HG02852 (cell line): ENCODE results near the gene RSAD1.

Source experiments
- ATAC-seq: cut with Tn5 transposase; IDR thresholded peaks from one replicate; pipeline ENCODE4 v1.9.1; 2021; ENCODE audit warnings: mild to moderate bottlenecking, moderate library complexity; ENCODE audit not compliant: unreplicated experiment

RSAD1 gene

GRCh38 chr17:50457621-50458020 is 21.0 kb upstream of the RSAD1 start:
- no peak for ATAC-seq

GRCh38 chr17:50458270-50458669 is 20.4 kb upstream of the RSAD1 start:
- no peak for ATAC-seq

DNA sequence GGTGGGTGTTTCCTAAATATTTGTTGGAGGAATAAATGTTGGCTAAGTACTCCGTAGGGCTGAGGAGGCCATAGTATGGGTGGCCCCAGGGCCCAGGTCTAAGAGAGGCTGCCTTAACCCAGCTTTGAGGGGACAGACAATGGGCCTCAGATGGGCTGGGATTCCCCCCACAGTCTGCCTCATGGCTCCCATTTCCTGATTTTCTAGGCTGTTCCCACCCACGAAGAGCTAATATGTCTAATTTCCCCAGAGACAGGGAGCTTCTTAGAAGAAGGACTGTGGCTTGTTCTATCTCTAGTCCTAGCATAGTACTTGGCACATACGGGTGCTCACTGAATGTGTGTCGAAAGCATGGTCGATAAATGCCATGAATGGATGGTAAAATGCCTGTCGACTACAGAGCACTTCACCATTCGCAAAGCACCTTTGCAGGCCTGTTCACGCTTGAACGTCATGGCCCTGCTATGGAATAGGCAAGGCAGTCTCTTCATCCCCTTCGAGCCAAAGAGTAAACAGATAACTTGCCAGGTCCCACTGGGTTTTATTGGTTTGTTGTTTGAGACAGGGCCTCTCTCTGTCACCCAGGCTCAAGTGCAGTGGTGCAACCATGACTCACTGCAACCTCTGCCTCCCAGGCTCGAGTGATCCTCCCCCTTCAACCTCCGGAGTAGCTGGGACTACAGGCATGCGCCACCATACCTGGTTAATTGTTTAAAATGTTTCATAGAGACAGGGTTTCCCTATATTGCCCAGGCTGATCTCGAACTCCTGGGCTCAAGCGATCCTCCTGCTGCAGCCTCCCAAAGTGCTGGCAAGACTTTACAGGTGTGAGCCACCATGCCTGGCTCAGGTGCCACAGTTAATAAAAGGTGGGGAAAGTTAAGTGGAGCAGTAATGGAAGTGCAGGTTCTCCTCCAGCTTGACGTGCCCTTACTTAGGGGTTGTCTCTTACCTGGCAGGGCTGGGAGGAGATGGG is 19.7 kb upstream of the RSAD1 start:
- no peak for ATAC-seq

- ATAC-seq: no peak
These were observed 18.9 kb upstream of the RSAD1 start for GRCh38 chr17:50459756-50460155.

DNA sequence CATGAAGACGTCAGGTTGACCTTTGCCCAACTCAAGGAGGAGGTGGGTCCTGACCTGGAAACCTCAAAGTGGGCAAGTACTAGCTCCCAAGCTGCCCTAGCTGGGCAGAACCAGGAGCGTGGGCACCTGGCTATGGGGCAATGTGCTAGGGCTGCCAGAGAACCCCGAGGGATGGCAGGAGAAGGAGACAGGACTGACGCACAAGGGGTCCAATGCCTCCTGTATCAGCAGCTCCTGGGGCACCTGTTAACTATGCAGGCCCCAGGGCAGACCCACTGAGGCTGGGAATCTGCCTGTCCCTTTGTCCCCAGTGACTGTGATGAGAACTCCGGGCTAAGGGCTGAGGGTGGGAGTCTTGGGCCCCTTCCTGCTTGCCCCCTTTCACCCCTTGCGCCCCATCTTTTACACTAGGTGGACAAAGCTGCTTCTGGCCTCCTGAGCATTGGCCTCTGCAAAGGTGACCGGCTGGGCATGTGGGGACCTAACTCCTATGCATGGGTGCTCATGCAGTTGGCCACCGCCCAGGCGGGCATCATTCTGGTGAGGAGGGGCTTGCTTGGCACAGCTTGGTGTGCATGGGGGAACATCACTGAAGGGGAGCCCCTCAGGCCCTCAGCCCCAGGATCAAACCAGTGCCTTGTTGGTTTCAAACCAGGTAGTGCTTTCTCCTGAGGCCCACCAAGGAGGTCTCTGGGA is 17.7 kb upstream of the RSAD1 start:
- no peak for ATAC-seq

DNA sequence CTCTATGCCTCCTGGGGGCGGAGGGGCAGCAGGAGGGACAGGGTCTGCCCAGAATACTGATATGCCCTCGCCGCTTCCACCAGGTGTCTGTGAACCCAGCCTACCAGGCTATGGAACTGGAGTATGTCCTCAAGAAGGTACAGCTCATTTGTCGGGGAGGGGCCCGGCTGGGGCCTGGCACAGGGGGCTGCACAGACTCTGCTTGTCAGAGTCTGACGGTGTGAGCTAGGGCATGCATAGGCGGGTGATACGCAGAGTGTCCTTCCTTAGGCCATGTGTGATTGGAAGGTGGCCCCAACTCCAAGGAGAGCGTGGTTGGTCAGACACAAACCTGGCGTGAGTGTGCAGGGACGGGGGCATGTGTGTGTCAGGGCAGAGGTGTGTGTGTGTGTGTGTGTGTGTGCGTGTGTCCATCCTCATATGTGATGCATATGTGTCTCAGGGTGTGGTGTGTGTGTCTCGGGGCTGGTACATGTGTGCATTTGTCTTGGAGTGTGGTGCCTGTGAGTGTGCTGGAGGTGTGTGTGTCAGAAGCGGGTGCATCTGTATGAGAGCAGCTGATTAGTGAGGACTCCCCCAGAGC is 17.0 kb upstream of the RSAD1 start:
- no peak for ATAC-seq

GRCh38 chr17:50462446-50462845 is 16.2 kb upstream of the RSAD1 start:
- ATAC-seq: no peak

DNA sequence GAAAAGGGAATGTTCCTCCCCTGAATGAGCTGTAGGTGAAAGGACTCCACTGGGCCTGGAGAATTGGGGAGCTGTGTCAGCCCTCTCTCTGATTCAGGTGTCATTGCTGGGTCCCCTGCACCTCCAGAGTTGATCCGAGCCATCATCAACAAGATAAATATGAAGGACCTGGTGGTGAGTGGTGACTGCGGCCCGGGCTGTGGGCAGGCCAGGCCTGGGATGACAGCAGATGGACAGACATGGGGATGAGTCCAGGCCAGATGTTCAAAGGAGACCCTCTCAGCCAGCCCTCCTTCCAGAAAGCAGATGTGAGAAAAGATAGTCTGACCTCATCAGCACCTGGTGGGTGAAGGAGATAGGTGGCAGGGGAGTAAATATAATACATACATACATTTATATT is 14.5 kb upstream of the RSAD1 start:
- no peak for ATAC-seq

GRCh38 chr17:50464736-50465135 is 13.9 kb upstream of the RSAD1 start:
- no peak for ATAC-seq

- ATAC-seq: no peak
These were observed 13.5 kb upstream of the RSAD1 start for GRCh38 chr17:50465171-50465570.

DNA sequence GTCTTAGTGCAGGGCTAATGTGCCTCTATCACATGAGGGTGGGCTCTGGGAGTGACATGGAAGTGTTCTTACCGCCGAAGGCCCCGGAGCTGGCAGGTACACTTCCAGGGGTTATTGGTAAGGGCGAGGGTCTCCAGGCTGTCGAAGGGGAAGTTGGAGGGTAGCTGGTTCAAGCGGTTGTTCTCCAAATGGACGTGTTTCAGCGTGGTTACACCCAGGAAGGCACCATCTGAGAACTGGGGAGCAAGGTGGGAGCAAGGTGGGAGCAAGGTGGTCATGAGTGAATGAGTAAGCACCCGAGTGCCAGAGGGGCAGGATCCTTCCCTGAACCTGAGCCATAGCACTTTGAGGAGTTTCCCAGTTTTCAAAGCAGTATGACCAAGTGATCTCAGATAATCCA is 13.0 kb upstream of the RSAD1 start:
- ATAC-seq: no peak

- ATAC-seq: no peak
These were observed 12.1 kb upstream of the RSAD1 start for GRCh38 chr17:50466371-50467113.

DNA sequence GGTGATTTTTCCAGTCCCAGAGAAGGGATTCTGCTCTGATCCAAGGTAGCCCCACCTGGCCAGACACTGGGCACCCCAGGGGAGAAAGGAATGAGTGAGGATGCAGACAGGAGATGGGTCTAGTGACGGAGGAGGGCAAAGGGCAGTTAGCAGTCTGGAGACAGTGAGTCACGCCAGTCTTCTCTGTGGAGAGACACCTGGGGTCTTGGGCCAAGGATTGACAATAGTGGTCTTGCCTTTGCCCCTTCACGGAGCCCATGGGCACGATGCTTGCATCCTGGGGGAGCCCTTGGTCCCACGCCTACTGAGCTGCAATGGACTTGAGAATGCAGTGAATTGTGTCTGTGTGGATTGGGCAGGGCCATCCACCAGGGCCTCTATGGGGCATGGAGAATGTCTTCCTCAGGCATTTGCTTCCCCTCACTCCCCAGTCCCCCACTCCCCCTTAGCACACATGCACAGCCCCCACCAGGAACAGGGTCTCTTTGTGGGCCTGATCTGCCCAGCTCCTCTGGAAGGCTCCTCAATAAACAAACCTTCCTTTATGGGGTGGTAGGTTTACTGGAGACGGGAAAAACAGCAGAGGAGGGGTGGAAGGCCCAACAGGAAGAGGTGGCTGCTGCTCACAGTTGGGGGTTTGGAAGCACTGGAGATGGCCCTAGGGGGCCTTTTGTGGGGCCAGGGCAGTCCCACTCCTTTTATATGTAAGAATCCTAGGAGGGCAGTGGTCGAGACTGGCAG is 11.4 kb upstream of the RSAD1 start:
- no peak for ATAC-seq

DNA sequence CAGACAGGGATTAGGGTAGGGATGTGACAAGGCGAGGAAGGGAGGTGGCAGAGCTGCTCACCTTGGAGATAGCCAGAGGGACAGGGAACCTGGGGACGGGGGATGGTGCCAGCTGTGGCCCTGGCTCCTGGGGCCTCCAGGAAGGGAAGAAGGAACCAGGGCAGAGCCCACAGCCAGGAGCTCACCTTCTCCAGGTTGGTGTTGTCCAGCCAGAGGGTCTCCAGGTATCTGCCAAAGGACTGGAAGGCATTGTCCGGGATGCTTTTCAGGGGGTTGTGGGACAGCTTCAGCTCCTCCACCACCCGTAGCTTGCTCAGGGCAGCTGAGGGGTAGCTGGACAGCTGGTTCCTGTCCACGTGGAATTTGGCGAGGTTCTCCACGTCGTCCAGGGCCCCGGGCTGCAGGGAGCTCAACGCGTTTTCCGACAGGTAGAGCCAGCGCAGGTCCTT is 10.8 kb upstream of the RSAD1 start:
- ATAC-seq: no peak

DNA sequence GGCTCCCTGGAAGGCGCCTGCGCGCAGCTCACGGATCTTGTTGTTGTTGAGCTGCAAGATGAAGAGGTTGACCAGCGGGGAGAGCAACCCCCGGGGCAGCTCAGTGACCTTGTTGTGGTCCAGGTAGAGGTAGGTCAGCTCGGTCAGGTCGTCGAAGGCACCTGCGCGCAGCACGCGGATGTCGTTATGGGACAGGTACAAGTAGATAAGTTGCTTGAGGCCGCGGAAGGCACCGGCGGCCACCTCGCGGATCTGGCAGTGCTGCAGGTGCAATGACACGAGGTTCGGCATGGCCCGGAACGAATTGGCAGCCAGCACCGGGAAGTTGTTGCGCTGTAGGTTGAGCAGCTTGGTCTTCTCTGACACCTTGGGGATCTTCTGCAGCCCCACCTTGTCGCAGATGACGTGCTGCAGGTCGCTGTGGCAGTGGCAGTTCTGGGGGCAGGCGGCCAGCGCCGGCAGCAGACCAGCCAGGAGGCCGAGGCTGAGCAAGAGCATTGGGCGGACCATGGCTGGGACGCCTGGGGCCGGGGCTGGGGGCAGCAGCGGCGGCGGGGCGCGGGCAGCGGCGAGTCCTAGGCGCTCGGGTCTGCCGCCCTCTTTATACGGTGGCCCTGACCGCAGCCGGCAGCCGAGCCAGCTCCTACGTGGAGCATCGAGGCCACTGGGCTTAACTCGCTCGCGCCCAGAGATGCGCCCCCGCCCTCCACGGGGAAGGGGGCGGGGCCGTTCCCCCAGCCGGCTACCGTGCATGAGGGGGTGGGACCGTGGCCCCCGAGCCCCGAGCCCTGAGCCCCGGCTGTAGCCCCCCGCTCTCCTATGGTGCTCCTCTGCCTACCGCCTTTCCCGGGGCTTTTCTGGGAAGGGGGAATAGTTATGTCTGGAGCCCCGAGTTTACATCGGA is 10.1 kb upstream of the RSAD1 start, which contains the start of gene CHAD:
Gene CHAD (minus strand): TSS at position 577 of the 904 bp plus-strand sequence. CDS start 67 bp downstream, at position 510.
- no peak for ATAC-seq

DNA sequence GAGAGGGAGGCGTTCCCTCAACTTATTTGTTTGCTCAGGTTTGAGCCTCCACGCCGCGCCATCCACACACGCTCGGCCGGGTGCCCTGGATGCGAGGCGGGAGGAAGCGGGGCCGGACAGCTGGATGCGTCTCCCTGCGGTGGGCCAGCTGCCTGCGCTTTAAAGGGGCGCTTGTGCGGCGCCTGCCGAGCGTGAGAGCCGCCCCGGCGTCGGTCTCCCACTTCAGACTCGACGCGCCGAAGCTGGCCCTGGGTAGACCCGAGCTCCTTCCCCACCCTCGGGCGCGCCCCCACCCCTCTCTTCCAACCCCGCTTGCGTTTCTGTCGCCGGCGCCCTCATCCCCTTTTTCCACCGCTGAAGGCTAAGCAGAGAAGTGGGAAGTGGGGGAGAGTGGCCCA is 9.5 kb upstream of the RSAD1 start:
- no peak for ATAC-seq

DNA sequence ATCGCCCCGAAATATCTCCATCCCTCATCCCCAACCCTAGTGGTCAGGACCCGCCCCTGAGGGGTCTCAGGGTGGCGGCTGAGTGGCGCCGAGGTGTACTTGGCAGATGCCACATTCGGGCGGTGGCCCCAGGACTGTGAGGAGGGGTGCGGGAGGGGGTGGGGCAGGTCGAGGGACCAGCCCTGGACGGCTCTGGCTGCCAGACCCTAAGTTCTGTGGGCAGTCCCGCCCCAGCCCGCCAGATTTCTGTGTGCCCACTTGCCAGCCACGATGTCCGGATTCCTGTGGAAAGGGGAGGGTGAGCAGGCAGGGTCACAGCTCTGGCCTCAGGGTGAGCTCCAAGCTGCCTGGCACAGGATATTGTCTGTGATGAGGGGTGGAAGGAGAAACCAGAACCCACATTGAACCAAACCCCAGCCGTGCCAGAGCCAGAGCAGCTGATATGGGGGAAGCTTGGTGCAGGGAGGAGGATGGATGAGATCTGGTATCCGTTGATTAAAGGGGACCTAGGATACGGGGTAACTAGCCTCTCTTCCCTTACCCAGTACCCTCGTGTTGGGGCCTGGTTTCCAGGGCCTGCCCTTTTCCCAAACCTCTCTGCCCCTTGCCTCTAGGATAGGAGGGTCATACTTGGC is 8.9 kb upstream of the RSAD1 start:
- ATAC-seq: no peak

DNA sequence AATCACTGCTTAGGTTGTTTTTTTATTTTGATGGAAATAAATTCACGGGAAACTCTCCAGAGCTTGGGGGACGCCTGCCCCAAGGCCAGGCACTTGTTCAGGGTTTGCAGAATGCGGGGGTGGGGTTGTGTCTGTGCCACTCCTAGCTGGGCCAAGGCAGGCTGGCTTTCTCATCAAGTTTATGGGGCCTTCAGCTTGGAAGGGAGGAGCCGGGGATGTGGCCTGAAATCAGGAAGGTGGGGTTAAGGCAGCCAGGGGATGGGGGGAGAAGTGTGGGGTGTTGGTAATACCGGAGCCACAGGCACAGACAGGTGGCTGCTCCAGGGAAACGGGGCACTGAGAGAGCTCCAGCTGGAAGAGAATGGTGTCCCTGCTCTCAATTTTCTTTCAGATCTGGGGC is 8.2 kb upstream of the RSAD1 start:
- ATAC-seq: no peak
